Germinal center (tissue), 1 donor: Measurements from ENCODE around the gene BARD1.
A peak's percentile ranks its signal among the peaks of the same experiment; 100 is the strongest.
"Not testable (repeated sequence)": the region's sequence is repeated elsewhere in the genome, so short reads cannot be mapped to it uniquely, and the experiment has no call there.

Experiments used
- DNase-seq: peaks from one replicate; pipeline ENCODE4 v3.0.0; 2012; ENCODE audit warnings: mixed read lengths, low spot score

BARD1 gene

DNA sequence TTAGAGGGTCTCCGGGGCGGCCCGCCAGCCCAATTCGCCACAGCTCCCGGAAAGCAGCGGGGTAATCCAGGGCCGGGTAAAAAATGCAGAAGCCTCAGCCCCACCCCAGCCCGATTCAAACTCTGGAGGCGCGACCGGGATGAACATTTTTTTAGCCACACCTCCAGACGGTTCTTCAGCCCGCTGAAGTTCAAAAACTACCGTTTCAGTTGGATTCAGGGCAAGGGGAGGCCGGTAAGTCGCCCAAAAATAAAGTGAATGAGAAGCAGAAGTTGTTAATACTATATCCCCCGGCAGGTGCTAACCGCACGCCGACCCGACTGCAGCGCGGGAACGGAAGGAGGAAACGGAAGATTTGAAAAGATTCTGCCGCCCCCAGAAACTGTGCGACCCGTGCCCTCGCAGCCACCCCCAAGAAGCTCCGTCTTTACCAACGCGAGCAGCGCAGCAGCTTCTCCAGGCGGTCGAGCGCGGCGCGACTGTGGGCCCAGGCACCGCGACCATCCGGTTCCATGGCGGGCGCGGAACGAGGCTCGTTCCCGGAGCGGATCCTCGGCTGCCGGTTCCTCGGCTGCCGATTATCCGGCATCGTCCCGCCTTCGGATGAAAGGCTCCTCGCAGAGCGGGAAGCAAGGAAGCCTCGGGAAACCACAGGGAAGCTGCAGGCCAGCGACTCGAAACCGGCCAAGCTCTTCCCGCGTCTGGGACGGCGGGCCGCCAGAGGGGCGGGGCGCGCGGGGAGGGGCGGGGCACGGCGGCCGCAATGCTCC, at the start of gene BARD1:
TSS of gene BARD1 (minus strand) at position 703 of the 770 bp plus-strand sequence. CDS start at position 589, 114 bp downstream.
- DNase-seq: peak; percentile 58

DNA sequence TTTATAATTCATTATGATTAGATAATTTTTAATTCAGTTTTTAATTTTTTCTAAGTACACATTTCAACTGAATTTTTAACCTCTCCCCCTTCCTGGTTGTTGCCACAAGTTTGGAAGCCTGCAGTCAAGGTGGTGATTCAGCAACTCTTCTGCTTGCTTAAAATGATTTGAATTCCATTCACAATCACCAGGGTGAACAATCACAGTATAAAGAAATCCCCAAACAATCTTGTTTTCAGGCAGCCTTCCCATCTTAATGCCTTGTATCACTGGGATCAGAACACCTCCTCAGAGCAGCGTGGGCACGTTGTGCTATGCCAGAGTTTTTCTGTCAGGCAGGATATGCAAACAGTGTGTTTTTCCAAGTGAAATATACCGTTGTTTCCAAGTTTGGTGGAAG, 46.7 kb upstream of the BARD1 start:
- DNase-seq: no peak

- DNase-seq: no peak
Observed at GRCh38 chr2:214853906-214854305, 44.4 kb upstream of the BARD1 start.

DNA sequence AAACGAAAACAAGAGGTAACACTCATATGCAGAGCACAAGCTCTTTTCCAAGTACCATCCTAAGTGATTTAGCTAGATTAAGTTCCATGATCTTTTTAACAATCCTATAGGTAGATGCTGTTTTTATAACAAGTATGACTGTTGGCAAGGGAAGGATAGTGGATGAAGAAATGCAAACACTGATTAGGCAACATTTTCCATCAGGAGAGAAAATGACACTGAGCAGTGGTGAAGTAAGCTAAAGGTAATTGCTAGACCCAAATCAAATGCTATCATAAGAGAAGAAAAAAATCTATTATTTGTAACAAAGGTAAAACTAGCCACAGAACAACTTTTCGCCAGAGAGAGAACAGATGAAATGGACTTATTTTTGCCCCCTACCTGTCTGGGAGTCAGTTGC, 34.3 kb upstream of the BARD1 start:
- DNase-seq: no peak

- DNase-seq: no peak
Observed at GRCh38 chr2:214839464-214839863, 30.0 kb upstream of the BARD1 start.

DNA sequence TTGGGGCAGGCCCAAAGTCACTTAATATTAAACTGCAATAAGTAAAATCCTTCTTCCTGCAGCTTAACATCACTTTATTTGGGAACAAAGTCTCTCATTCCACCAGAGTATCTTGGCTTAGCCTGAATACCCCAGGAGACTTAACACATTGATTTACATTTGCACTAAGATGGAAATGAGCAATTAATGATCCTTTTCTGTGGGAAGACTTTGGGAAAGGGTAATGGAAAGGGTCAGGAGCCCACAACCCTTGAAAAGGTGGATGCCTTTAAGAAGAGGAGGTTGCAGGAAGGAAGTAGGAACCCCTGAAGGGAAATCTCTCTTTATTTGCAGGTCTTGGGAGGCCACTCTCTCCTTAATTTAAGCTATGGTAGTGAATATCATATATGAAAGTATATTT, 28.0 kb upstream of the BARD1 start:
- no peak for DNase-seq

- no peak for DNase-seq
Observed at GRCh38 chr2:214836568-214836967, 27.1 kb upstream of the BARD1 start.

DNA sequence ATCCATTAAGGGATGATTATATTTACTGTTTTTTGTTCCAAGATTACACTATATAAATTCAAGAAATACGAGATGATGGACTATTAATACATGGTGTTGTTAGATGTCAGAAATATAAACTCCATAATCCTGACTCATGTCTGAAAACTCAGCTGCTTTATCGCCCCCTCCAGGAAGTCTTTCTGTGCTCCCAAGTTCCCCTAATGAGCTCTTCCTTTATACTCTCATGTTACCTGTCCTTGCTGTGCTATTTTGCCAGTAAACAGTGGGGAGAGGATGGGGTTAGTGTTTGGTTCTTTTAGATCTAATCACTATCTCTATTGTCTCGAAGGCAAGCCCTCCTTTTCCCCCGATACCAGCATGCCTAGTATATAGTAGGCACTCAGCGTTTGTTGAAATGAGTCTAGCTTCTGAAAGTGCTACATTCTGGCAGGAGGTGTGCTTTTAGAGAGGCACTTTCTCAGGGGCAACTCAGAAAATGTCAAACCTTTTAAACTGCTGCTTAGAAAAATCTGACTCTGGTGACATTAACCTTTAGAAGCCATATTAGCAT, 21.4 kb upstream of the BARD1 start:
- no peak for DNase-seq

DNA sequence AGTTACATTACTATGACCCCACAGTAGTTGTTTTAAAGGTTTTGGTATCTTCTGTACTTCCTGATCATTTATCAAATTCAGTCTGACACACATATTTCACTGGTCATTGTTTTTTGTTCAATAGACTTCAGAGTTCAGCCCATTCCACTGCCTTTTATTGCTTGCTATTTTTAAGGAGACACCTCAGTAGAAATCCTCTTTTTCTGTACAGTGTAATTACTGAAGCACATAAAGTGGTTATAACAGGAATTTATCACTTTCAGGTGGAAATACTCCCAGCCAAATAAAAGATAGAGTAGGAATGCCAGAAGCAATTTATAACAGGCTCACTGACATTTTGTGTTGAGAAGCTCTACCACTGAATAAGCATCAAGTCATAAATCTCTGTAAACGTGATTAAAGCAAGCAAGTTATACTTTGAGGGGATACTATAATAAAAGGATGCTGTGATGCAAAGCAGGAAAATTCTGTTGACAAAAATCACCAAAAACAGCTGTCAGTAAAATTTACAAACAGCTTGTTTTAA, 6.6 kb upstream of the BARD1 start:
- no peak for DNase-seq

- DNase-seq: no peak
Observed at GRCh38 chr2:214810671-214811070, 1.2 kb upstream of the BARD1 start.

DNA sequence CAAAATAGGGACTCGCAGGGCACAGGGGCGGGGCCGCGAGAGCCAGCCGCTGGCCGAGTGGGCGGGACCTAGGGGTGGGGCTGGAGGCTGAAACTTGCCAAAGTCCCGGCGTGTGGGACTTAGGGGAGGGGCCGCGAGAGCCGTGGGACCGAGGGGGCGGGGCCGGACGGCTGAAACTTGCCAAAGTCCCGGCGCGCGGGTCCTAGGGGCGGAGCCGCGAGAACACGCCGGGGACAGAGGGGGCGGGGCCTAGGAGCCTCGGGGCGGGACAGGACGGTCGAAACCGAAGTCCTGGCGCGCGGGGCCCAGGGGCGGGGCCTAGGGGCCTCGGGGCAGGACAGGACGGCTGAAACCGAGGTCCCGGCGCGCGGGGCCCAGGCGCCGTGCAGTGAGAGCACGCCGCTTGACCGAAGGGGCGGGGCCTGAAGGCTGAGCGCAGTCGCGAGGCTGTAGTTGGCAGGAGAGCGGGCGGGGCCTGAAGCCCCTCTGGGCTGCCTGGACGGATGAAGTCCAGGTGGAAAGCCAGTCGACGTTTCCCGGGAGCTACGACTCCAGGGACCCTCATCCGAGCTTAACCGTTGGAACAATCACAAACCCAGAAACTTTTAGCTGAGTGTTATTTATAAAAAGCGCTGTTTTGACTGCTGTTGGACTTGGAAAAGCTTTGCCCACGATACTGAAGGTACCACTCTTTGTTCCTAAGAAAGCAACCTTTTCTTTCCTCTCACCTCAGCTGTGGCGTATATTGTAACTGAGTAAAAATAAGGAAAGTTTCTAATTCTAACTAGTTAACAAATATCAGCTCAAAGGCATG, 475 bp upstream of the BARD1 start:
- peak; percentile 99 for DNase-seq

GRCh38 chr2:214807653-214808052, 1.8 kb downstream of the BARD1 start:
- DNase-seq: no peak

GRCh38 chr2:214801768-214802397, 7.6 kb downstream of the BARD1 start:
- no peak for DNase-seq

GRCh38 chr2:214801068-214801467, 8.4 kb downstream of the BARD1 start:
- DNase-seq: no peak

DNA sequence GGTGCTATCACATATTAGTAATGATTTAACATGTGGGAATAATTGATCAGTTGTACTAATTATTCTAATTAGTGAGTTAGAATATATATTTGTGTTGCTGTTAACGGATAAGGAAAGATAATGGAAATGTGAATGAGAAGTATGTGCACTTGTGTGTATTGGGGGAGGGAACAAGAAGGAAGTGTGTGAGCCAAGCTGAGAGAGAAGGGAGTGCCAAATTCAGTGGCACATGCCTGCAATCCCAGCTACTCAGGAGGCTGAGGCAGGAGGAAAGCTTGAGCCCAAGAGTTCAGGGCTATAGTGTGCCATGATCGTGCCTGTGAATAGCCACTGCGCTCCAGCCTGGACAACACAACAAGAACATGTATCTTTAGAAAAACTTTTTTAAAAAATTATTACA, 9.3 kb downstream of the BARD1 start:
- no peak for DNase-seq

DNA sequence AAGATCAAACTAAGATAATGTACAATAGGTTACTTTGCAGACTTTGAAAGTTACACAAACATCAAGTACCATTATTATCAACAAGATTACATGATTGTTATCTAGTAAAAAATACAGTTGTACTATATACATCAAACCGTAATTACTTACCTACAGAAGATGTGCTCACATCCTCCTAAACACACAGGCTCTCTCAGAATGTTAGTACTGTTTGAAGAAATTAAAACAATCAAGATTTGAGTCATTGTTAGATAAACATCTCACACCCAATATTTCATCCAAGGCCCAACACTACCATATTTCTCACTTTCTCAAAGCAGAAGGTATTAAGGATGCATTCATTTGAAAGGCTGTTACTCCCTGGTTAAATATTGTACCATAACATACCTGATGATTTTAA, 12.6 kb downstream of the BARD1 start:
- DNase-seq: no peak

DNA sequence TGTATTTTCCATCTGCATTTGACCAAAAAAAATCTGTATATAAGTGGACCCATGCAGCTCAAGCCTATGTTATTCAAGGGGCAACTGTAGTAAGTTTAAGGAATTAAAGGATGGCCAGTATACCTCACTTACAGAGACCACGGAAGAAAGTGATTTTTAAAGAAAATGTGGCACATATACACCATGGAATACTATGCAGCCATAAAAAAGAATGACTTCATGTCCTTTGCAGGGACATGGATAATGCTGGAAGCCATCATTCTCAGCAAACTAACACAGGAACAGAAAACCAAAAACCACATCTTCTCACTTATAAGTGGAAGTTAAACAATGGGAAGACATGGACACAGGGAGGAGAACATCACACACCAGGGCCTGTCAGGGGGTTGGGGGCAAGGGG, 26.3 kb downstream of the BARD1 start:
- not testable (repeated sequence) for DNase-seq

DNA sequence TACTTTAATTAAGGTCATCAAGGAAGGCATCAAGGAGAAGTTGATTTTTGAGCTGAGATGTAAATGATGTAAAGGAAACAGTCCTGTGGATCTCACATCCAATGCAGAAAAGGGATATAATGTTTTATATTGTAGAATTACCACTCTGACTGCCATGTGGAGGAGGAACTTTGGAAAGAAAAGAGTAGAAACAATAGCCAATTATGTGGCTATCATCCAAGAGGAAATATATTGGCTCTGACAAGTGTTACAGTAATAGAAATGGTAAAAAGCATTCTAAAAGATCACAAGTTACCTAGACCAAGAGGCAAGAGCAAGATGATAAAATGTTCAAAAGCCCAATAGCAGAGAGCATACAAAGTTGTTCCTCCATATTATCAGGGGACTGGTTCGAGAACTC, 26.8 kb downstream of the BARD1 start:
- DNase-seq: no peak

- DNase-seq: no peak
Observed at GRCh38 chr2:214781226-214781625, 28.3 kb downstream of the BARD1 start.

GRCh38 chr2:214775971-214776370, 33.5 kb downstream of the BARD1 start:
- DNase-seq: no peak

DNA sequence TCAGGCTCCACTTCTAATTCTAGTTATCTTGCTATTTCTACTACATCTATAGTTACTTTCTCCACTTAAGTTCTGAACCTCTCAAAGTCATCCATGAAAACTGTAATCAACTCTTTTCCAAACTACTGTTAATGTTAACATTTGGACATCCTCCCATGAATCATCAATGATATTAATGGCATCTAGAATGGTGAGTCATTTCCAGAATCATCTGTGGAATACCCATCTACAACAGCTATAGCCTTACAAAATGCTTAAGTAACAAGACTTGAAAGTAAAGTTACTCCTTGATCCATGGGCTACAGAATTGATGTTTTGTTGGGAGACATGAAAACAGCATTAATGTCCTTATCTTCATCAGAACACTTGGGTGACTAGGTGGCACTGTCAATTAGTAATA, 35.4 kb downstream of the BARD1 start:
- no peak for DNase-seq

DNA sequence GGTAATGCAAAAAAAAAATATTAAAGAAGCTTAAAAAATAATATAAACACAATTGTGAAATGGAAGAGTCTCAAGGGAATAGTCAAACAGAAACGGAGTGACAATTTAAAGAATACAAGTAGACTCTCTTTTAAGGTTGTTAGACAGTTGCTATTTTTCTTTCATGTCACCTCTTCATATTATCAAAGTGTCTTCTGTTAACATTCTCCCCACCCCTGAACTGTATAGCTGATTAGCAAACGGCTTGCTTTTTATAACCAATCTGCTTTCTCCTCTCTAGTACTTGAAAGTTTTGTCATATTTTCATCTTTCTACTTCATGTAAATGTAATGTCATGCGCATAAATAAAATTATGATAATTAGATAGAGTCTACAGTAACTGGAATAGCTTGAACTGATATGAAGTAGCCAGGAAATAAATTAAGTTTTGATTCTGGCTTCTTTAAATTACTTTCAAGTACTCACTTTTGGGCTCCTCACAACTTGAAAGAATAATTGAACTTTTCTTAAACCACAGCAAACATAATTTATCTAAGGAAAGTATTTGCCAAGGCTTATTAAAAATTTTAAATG, 37.0 kb downstream of the BARD1 start:
- DNase-seq: no peak
